Measurements from ENCODE around the gene CHRNE. TPM values are rescaled to one million over a fixed set of nuclear protein-coding genes. Genes with fewer than 3 reads are reported as not detected.

Gene CHRNE
- 0.25 and 0.73 TPM in 2 replicates for total RNA-seq

DNA sequence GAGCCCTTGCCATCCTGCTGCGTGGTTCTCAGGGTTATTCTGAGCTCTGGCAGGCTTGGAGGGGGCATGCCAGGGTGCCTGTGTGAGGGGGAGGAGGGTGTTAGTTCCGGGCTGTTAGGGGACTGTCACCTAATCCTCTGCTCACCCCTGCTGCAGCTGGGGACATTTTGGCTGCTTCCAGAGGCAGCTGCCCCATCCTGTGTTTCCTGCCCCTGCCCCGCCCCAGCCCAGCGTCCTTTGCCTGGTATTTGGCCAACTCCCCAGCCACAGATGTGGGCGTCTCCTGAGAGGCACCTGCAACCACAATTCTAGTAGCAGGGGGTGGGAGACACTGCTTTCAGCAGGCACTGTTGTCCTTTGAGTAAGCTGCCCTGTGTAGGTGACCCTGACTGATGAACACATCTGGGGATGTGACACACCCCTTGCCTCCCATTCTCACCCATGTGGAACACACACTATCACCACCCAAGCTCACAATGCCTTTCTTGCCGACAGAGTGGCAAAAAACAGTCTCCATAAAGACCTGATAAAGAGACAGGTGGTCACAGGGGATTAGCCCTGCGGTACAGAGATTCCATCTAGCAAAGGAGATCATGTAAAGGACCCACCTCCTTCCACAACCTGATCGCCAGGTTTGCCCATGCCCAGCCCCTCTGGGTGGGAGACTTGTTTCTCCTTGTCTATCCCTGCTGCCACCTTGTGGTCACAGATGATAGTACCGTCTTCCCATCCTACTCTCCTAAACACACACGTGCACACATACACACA, at the start of gene CHRNE:
CHRNE (minus strand) TSS at position 48 of the 768 bp plus-strand sequence; CDS start at position 13, 35 bp downstream.
- intact Hi-C loops (cut with micrococcal nuclease): loop anchor here (5.0 kb wide), 1 partner anchor 191 kb away; the partner anchor contains the start of gene ARRB2

DNA sequence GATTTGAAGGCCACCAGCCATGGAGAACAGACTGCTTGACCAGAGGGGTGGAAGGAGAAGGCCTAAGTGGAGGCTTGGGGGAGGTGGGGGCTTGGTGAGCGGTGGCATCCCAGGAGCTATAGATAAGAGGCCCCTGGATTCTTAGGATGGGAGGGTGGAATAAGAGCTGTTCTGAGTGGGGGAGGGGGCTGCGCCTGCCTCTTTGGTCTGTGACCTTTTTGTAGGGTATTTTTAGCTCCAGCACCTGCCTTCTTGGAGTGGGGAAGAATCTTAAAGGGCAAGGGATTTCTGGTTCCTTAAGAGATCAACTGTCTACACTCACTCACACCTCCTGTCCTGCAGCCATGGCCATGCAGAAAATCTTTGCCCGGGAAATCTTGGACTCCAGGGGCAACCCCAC, 48.6 kb upstream of the CHRNE start:
- intact Hi-C loops (cut with micrococcal nuclease): no loop called here

DNA sequence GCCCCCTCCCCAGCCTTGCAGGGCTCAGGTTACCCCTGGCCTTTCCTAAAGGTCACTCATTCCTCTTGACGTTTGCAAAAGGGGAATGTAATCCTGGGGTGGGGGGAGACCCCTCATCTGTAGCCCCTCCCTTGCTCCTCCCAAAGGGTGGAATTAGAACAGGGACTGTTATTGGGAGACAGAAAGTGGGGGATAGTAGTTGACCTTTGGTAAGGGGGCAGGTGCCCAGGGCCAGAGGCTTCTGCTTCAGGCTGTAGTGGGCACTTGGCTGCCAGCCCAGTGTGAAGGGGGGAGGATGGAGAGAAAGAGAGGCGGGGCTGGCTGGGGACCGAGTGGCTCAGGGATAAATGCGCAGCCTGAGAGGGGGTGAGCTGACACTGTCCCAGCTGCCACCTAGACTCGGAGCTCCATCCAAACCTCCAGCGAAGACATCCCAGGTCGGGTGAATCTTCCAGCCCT, 47.9 kb upstream of the CHRNE start, which contains the start of gene ENO3:
ENO3 (plus strand) TSS at position 374 of the 459 bp plus-strand sequence. CDS start 711 bp downstream, outside the sequence.
- intact Hi-C loops (cut with micrococcal nuclease): no loop called here

DNA sequence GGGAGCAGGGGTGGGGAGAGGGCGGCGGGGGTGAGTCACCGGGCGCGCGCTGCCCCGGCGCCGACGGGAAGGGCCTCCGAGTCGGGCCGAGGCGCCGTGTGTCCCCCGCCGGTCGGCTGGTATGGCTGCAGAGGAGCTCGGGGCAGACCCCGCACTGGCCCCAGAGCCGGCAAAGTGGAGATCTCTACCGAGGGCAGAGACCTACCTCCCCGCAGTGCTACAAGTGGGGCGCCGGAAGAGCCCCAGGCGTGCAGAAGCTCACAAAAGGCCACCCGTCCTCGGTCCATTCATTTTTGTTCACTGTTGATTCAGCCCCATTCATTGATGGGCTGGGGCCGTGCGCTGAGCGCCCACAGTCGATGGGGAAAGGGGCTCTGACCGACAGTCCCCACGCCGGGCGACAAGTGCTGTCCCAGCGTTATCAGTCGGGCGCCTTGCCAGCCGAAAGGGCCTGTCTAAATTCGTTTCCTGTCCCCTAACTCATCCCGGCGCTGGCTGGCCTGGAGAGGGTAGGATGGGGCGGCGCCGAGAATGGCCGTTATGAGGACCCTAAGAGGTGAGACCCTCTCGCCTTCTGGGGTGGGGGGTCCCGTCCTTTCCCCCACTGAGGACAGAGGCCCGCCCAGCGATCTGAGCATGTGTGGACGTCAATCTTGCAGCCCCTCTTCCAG, 47.3 kb upstream of the CHRNE start:
- intact Hi-C loops (cut with micrococcal nuclease): no loop called here

DNA sequence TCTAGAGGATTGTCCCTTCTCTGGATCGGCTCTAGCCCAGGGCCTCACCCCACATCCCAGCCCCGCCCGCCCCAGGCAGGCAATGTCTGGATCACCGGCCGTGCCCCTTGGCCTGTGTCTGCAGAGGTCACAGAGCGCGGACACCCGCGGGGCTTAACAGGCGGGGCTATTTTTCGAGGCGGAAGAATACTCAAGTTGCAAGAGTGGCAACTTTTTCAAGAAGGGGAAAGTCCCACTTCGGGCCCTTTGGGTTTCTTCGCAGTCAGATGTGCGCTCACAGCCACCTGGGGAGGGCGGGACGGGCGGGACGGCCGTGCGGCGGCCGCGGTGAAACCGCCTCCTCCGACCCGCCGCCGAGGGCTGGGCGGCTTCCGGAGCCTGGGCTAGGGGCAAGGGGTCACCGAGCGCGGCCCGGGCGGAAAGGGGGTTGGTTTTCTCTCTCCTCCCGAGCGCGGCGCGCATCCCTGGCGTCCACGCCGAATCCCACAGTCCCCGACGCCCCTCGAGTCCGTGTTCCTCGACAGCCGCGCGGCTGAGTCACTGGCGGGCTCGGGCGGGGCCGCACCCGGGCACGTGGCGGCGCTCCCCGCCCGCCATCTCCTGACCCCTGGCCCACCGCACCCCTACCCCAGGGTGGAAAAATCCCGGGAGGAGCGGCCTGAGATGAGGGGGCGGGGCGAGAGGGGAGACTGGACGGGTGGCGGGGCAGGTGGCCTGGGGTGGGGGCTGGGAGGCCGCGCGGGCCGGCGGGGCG, 46.6 kb upstream of the CHRNE start:
- intact Hi-C loops (cut with micrococcal nuclease): loop anchor here (1.0 to 10.0 kb wide), 7 partner anchors 18 to 1705 kb away; partner anchors contain the start of genes ARRB2, C17orf100, CAMTA2 and DERL2

DNA sequence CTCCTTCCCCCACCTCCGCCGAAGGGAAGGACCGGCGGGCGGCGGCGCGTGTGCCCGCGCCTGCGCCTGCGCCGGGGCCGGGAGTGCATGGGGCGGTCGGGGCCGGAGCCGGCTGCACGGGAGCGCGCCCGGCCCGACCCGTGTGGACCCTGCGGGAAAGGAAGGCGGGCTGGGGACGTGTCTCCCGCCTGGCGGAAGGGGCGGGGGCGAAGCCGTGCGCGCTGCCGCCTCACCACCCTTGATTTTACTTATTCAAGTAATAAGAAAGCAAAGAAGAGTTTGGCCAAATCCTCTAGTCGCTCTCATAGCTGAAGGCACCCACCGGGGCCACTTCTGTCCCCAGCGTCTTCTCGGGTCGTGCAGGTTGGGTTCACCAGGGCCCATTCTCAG, 46.0 kb upstream of the CHRNE start:
- intact Hi-C loops (cut with micrococcal nuclease): loop anchor here (1.0 to 10.0 kb wide), 8 partner anchors 9 to 1706 kb away; partner anchors contain the start of genes ARRB2, C17orf100, CAMTA2 and DERL2

DNA sequence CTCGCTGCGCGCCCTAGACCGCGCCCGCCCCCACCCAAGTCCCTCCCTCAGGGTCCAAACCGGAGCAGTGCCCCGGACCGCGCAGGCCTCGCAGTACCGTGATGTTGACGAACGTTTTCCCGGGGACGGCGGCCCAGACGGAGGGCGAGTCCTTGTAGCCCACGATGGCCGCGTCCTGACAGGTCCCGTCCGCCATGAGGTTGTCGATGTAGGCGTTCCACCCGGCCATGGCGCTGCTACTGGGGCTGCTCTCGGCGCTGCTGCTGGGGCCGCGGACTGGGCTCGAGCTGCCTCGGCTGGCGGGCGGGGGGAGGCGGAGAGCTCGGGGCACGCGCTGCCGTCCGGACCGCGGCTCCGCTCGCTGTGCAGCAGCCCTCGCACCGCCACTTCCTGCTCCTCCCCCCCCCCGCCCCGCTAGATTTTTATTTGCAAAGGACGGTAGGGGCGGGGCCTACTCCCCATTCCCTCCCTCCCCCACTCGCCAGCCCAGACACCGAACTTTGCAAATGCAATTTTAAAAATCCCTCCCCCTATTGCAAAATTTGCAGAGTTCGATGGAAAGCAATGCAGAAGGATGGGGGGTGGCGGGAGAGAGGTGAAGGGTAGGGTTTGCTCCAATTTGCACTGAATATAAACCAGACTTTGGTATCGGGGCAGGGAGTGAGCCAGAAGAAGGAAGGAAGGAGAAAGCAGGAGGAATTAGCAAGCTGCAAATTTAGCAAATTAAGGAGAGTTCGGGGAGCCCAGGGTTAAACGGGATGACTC, 45.5 kb upstream of the CHRNE start, which contains the start of gene PFN1:
PFN1 (minus strand) TSS at position 365 of the 765 bp plus-strand sequence; CDS start at position 229, 136 bp downstream.
- intact Hi-C loops (cut with micrococcal nuclease): loop anchor here (1.0 to 10.0 kb wide), 6 partner anchors 8 to 1706 kb away; partner anchors contain the start of genes C17orf100, CAMTA2, DERL2 and INCA1

DNA sequence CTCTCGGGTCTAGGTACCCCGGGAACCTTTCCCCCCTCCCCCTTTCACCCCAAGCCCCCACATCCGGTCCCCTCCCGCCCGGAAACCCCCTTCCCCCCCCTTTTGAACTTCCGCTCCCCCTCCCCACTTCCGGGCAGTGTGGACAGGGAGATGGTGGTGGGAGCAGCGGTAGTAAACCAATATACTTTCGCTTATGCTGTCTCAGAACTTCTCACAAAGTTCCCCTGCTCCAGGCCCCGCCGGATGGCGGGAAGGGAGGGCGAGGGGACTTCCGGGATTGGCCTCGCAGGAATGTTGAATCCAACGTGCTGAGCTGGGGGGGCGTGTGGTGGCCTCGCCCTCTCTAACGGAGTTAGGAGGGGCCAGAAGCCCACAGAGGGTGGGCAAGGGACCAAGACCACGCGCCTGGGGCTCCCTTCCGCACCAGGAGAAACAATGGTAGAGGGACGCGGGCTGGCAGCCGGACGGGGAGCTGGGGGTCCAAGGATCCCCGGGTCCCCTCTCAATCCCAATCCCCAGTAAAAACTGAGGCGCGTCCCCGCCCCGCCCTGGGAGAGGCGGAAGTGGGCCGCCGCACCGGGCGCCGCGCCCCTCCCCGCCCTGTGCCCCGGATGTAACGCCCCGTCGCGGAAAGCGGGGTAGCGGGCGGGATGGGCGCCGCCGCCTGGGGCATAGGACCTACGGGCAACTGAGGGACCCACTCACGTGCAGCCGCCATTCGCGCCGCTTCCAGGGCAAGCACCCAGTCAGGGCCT, 44.7 kb upstream of the CHRNE start:
- intact Hi-C loops (cut with micrococcal nuclease): loop anchor here (1.0 to 10.0 kb wide), 6 partner anchors 7 to 1707 kb away; partner anchors contain the start of genes C17orf100, CAMTA2, DERL2 and INCA1

DNA sequence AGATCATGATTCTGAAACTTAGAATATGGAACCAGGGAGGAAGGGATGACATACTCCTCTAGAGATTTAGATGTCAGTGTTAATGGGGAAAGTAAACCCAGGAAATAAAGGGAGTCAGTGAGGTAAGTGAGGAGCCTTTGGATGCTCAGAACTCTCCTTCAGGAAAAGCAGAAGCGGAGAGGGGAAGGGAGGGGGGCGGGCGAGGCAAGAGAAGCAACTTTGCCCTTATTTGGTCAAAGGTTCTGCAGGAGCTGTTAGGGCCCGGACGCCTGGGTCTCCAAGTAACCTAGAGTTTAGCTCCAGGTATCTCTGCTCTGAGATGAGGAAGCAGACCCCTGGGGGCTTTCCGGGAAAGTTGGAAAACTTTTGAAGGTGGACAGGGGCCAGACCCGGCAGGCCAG, 44.1 kb upstream of the CHRNE start:
- intact Hi-C loops (cut with micrococcal nuclease): loop anchor here (5.0 to 10.0 kb wide), 3 partner anchors 40 to 1708 kb away; partner anchors contain the start of genes C17orf100, CAMTA2, MED31 and UBE2G1

DNA sequence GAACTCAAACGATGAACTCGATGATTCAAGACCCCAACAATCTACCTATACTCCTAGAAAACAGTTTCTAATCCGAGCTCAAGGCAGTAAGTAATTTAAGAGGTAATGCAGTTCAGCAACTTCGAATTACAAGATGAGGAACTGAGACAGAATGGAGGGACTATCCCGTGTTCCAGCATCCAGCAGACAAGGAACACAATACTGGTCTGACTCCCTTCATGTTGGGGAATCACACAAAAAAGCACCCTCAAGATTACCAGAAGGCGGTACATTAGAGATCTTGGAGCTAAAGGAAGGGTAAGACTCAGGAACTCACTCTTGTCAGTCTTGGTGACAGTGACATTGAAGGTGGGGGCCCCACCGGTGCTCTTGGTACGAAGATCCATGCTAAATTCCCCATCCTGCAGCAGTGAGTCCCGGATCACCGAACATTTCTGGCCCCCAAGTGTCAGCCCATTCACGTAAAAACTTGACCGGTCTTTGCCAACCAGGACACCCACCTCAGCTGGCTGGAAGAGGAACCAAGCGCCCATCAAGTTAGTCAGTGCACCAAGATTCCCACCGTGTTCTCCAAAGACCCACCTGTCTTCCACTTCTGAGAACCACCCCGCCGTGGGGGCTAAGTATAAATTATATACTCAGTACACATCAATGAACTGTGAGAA, 43.5 kb upstream of the CHRNE start:
- intact Hi-C loops (cut with micrococcal nuclease): loop anchor here (5.0 to 10.0 kb wide), 3 partner anchors 41 to 1708 kb away; partner anchors contain the start of genes C17orf100, CAMTA2, MED31 and UBE2G1

DNA sequence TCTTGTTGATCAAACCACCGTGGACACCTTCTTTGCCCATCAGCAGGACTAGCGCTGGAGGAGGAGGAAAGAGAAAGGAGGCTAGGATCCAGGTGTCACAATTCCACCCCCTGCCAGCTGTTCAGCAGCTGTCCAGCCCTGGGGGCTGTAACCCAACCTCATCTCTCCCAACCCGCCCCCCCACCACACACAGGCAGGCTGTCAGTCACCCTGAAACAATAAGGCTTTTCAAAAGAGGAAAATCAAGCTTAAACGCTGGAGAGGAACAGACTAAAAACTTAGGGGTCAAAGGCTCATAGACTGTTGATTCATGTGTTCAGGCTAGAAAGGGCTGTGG, 43.0 kb upstream of the CHRNE start:
- intact Hi-C loops (cut with micrococcal nuclease): loop anchor here (5.0 to 10.0 kb wide), 3 partner anchors 41 to 1709 kb away; partner anchors contain the start of genes C17orf100, CAMTA2, MED31 and UBE2G1

DNA sequence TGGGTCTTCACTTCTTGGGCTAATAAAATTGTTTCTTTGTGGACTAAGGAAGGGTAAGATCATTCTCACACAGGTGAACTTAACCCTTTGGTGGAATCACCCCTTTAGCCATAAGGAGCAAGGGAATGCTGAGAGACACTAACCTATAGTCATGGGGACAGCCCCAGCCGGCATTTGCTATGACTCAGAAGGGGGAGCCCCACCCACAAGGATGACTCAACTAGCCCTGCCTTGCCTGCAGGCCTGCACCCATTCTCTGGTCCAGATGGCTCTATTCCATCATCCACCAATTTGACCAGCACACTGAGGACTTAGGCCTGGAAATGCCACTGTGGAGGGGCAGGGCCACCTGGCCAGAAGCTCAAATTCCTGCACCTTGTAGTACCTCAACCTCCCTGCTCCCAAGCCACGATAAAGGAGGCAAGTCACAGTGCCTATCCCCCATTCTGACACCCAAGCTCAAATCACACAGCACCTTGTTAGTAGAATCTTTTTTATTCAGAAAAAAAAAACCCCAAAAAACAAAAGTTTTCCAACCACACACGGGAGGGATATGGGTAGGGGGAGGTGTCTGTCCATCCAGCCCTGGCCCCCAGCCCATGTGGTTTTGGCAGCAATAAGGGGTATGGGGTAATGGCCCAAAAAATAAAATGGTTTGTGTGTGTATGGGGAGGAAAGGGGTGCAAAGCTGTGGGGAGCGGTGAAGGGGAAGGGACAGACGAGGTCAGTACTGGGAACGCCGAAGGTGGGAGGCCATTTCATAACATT, 42.5 kb upstream of the CHRNE start:
- intact Hi-C loops (cut with micrococcal nuclease): loop anchor here (5.0 to 10.0 kb wide), 3 partner anchors 42 to 1709 kb away; partner anchors contain the start of genes C17orf100, CAMTA2, MED31 and UBE2G1

DNA sequence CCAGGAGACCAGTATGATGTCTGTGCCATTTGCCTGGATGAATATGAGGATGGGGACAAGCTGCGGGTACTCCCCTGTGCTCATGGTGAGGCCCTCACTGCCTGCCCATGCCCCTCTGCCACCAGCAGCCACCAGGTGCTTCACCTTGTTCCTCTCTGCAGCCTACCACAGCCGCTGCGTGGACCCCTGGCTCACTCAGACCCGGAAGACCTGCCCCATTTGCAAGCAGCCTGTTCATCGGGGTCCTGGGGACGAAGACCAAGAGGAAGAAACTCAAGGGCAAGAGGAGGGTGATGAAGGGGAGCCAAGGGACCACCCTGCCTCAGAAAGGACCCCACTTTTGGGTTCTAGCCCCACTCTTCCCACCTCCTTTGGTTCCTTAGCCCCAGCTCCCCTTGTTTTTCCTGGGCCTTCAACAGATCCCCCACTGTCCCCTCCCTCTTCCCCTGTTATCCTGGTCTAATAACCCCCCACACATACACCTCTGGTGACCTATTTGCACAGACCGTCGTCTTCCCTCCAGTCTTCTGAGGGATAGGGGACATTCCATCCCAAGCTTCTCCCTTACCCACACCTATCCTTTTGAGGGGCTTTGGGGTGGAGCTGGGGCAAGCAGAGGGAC, 41.8 kb upstream of the CHRNE start:
- intact Hi-C loops (cut with micrococcal nuclease): loop anchor here (5.0 to 10.0 kb wide), 4 partner anchors 43 to 1710 kb away; partner anchors contain the start of genes C17orf100, CAMTA2, MED31 and PSMB6

DNA sequence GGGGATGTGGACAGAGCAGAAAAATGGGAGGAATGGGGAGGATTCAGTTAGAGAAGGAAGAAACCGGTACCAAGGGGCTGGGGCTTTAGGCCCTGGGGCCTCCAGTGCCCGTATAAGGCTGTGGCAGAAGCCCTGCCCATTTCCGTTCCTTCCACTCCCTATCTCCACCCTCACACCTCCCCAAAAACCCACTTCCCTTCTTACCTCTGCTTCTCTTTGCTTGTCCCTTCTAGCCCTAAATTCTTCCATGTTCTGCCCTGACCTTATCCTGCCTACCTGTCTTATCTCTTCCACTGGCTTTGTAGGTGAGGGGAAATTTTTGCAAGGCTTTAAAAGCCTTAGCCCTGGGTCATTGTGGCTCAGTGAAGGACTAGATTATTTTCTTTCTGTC, 41.3 kb upstream of the CHRNE start:
- intact Hi-C loops (cut with micrococcal nuclease): loop anchor here (5.0 to 10.0 kb wide), 3 partner anchors 147 to 1711 kb away; partner anchors contain the start of genes C17orf100, MED31, PSMB6 and UBE2G1

DNA sequence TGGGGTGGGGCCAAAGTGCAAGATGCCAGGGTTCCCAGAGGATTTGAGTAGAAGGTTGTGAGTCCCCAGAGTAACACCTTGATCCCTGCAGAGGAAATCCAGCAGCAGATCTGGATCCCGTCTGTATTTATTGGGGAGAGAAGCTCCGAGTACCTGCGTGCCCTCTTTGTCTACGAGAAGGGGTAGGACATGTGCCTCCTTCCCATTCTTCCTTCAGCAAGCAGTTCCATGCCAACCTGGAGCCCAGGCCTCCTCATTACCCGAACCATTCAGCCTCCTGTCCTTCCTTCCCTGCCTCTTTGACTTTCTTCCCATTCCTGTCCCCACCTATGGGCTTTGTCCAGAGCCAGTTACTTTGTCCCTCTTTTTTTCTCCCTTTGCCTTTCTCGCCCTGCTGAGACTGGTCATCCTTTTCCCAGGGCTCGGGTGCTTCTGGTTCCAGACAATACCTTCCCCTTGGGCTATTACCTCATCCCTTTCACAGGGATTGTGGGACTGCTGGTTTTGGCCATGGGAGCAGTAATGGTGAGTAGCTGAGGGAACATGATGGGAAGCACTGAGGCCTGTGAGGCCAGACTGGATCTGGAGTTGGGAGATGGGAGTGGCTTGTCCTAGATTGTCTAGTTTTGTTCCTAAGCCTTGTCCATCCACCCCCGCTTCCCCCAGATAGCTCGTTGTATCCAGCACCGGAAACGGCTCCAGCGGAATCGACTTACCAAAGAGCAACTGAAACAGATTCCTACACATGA, 40.0 kb upstream of the CHRNE start:
- intact Hi-C loops (cut with micrococcal nuclease): loop anchor here (5.0 to 10.0 kb wide), 3 partner anchors 146 to 1712 kb away; partner anchors contain the start of genes C17orf100, MED31, PSMB6 and UBE2G1

DNA sequence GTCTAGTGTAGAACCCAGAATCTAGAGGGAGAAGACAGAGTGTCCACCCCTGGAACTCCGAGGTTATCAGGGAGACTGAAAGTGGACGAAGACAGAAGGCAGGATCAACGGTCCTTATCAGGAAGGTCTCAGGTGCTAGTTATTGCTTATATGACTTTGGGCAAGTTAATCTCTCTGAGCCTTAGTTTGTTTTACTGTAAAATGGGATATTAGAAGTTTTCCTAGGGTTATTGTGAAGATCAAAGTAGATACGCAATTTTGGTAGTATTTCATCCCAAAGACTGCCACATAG, 38.4 kb upstream of the CHRNE start:
- intact Hi-C loops (cut with micrococcal nuclease): loop anchor here (2.0 to 10.0 kb wide), 4 partner anchors 32 to 1714 kb away; partner anchors contain the start of genes C17orf100, MED31, PSMB6 and UBE2G1

Measured in T-helper 2 cell treated with Interferon-gamma antibody and Interleukin-4, amounts not matched to agents 100 ng/mL and 5 ng/mL, for 36 hours (primary cell).